ENCODE measurements around the gene BRD1.

The BRD1 gene

GRCh38 chr22:49749885-49750510 is 77.7 kb downstream of the BRD1 start:
- DNase-seq: no peak

GRCh38 chr22:49749227-49749626 is 78.4 kb downstream of the BRD1 start:
- no peak for DNase-seq

- DNase-seq: no peak
Measured at GRCh38 chr22:49748514-49748913, 79.2 kb downstream of the BRD1 start.

- no peak for DNase-seq
Measured at GRCh38 chr22:49747716-49748115, 80.0 kb downstream of the BRD1 start.

GRCh38 chr22:49747130-49747529 is 80.5 kb downstream of the BRD1 start:
- DNase-seq: no peak

- no peak for DNase-seq
Measured at GRCh38 chr22:49746065-49746464, 81.6 kb downstream of the BRD1 start.

GRCh38 chr22:49740242-49740641 is 87.4 kb downstream of the BRD1 start:
- DNase-seq: no peak

GRCh38 chr22:49739138-49739537 is 88.5 kb downstream of the BRD1 start:
- DNase-seq: no peak

- DNase-seq: no peak
Measured at GRCh38 chr22:49738566-49738965, 89.1 kb downstream of the BRD1 start.

- DNase-seq: no peak
Measured at GRCh38 chr22:49738006-49738405, 89.7 kb downstream of the BRD1 start.

- no peak for DNase-seq
Measured at GRCh38 chr22:49737101-49737551, 90.5 kb downstream of the BRD1 start.

GRCh38 chr22:49736538-49736937 is 91.1 kb downstream of the BRD1 start:
- no peak for DNase-seq

GRCh38 chr22:49735901-49736421 is 91.7 kb downstream of the BRD1 start:
- no peak for DNase-seq

GRCh38 chr22:49735411-49735900 is 92.2 kb downstream of the BRD1 start:
- no peak for DNase-seq

GRCh38 chr22:49734882-49735281 is 92.8 kb downstream of the BRD1 start:
- no peak for DNase-seq

- DNase-seq: no peak
Measured at GRCh38 chr22:49734390-49734789, 93.3 kb downstream of the BRD1 start.

- DNase-seq: no peak
Measured at GRCh38 chr22:49733631-49734030, 94.0 kb downstream of the BRD1 start.

GRCh38 chr22:49730656-49731055 is 97.0 kb downstream of the BRD1 start:
- no peak for DNase-seq

GRCh38 chr22:49728570-49729271 is 99.0 kb downstream of the BRD1 start:
- no peak for DNase-seq

- no peak for DNase-seq
Measured at GRCh38 chr22:49727881-49728569, 99.6 kb downstream of the BRD1 start.

- no peak for DNase-seq
Measured at GRCh38 chr22:49727191-49727880, 100.3 kb downstream of the BRD1 start.

GRCh38 chr22:49726701-49727101 is 101.0 kb downstream of the BRD1 start:
- DNase-seq: no peak
